HG03457 (cell line): ENCODE data around the gene COL4A1.

ENCODE experiments used
- ATAC-seq: cut with Tn5 transposase; IDR thresholded peaks from one replicate; pipeline ENCODE4 v1.9.1; 2021; ENCODE audit warnings: moderate number of reproducible peaks; ENCODE audit not compliant: unreplicated experiment

Gene COL4A1

GRCh38 chr13:110310541-110311442 is 3.8 kb upstream of the COL4A1 start:
- no peak for ATAC-seq

GRCh38 chr13:110309661-110310524 is 2.9 kb upstream of the COL4A1 start:
- no peak for ATAC-seq

GRCh38 chr13:110308656-110309359 is 1.9 kb upstream of the COL4A1 start:
- no peak for ATAC-seq

- no peak for ATAC-seq
These were observed 1.1 kb upstream of the COL4A1 start for GRCh38 chr13:110307767-110308655.

GRCh38 chr13:110306340-110306959 is 507 bp downstream of the COL4A1 start:
- no peak for ATAC-seq

- ATAC-seq = no peak
These were observed 1.0 kb downstream of the COL4A1 start for GRCh38 chr13:110305949-110306339.

GRCh38 chr13:110305544-110305943 is 1.4 kb downstream of the COL4A1 start:
- no peak for ATAC-seq

- no peak for ATAC-seq
These were observed 2.0 kb downstream of the COL4A1 start for GRCh38 chr13:110305001-110305400.

- ATAC-seq = no peak
These were observed 2.7 kb downstream of the COL4A1 start for GRCh38 chr13:110304256-110304655.

- ATAC-seq = no peak
These were observed 3.3 kb downstream of the COL4A1 start for GRCh38 chr13:110303644-110304043.

GRCh38 chr13:110302997-110303396 is 4.0 kb downstream of the COL4A1 start:
- ATAC-seq = no peak

GRCh38 chr13:110301606-110302553 is 5.1 kb downstream of the COL4A1 start:
- no peak for ATAC-seq

- ATAC-seq = no peak
These were observed 5.9 kb downstream of the COL4A1 start for GRCh38 chr13:110301083-110301482.

- ATAC-seq = no peak
These were observed 6.7 kb downstream of the COL4A1 start for GRCh38 chr13:110300090-110300815.

- ATAC-seq = no peak
These were observed 7.6 kb downstream of the COL4A1 start for GRCh38 chr13:110299283-110299840.

GRCh38 chr13:110298505-110299282 is 8.3 kb downstream of the COL4A1 start:
- no peak for ATAC-seq
